Gastrocnemius medialis (tissue), 4 donors: ENCODE results near the gene LMNTD2.

Experiments
- CTCF ChIP-seq, 5 experiments: fragments of 450-650 bp in 3 of 5; fragments of 200-600 bp in 2 of 5; sonication (generic) in 2 of 5; IDR thresholded peaks in 4 of 5; conservative IDR thresholded peaks in 1 of 5; 1 replicate in 4 of 5; 2 replicates in 1 of 5; pipeline ENCODE4 v1.5.1; 2016 to 2019; ENCODE audit warnings: antibody characterized with exemption in 5 of 5, mild to moderate bottlenecking in 3 of 5, moderate library complexity in 3 of 5
- POLR2A ChIP-seq, 2 donors: fragments of 450-650 bp; IDR thresholded peaks; one replicate each; pipeline ENCODE4 v1.6.1; 2017; ENCODE audit warnings: antibody characterized with exemption in 2 of 2, mild to moderate bottlenecking in 2 of 2, moderate library complexity in 2 of 2

DNA sequence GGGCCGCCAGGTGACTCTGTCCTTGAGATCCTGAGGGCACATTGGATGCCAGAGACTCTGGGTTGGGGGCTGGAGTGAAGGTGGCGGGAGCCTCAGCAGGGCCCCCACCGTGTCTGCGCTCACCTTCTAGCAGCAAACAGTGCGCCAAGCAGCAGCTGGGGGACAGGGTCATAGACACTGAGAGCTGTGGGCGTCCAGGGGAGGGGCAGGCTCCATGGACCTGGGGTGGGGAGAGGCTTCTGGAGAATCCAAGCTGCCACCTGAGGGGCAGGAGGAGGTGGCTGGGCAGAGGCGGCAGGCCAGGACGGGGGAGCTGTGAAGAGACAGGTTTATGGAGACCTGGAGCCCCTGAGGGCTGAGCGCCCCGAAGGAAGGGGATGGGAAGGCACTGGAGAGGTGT, 23.7 kb upstream of the LMNTD2 start:
- no peak for TF ChIP-seq CTCF (IDR thresholded peaks at IDR 0.05 in 4 of 5, conservative IDR thresholded peaks at IDR 0.05 in 1 of 5)
- no peak for TF ChIP-seq POLR2A (IDR thresholded peaks at IDR 0.05)
